WI38 (cell line): ENCODE measurements around the gene EPM2A.

Source experiments
- H3K4me3 ChIP-seq: 2 replicates; pipeline ENCODE4 v1.5.1; 2011; ENCODE audit warnings: low read depth, mild to moderate bottlenecking, control low read depth, low read length
- TF ChIP-seq, protein P1 (sequence below): IDR thresholded peaks from 2 replicates; pipeline ENCODE4 v1.5.1; 2012; ENCODE audit warnings: low read depth, mild to moderate bottlenecking, control low read depth, low read length

The EPM2A gene

GRCh38 chr6:145620088-145620487 is 115.2 kb downstream of the EPM2A start:
- TF ChIP-seq, protein P1, sequence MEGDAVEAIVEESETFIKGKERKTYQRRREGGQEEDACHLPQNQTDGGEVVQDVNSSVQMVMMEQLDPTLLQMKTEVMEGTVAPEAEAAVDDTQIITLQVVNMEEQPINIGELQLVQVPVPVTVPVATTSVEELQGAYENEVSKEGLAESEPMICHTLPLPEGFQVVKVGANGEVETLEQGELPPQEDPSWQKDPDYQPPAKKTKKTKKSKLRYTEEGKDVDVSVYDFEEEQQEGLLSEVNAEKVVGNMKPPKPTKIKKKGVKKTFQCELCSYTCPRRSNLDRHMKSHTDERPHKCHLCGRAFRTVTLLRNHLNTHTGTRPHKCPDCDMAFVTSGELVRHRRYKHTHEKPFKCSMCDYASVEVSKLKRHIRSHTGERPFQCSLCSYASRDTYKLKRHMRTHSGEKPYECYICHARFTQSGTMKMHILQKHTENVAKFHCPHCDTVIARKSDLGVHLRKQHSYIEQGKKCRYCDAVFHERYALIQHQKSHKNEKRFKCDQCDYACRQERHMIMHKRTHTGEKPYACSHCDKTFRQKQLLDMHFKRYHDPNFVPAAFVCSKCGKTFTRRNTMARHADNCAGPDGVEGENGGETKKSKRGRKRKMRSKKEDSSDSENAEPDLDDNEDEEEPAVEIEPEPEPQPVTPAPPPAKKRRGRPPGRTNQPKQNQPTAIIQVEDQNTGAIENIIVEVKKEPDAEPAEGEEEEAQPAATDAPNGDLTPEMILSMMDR, result no peak
- H3K4me3 ChIP-seq, result no peak overlapping the region

- TF ChIP-seq, protein P1, result no peak
- H3K4me3 ChIP-seq, result no peak overlapping the region
Measured at GRCh38 chr6:145609521-145609920, 125.8 kb downstream of the EPM2A start.

DNA sequence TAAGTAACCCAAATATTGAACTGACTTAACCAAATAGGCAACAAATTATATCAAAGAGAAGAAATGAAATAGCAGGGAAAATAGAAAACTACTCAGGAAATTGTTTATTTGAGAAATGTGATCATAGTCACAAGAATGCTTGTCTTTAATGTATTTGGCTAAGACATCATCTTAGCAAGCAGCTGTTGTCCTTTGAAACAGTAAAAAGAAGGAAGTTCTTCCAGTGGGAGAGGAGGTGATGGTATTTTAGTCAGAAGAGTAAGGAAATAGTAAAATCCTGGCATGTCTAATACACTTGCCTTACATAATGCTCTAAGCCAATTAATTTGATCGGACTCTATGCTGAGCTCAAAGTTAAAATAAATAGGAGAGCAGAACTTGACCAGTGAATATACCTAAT is 126.5 kb downstream of the EPM2A start:
- TF ChIP-seq, protein P1, result no peak

GRCh38 chr6:145603991-145604390 is 131.3 kb downstream of the EPM2A start:
- TF ChIP-seq, protein P1, result no peak
- no peak overlapping the region for H3K4me3 ChIP-seq

More for the DNA sequence above, 126.5 kb downstream of the EPM2A start:
- H3K4me3 ChIP-seq, result no peak overlapping the region

DNA sequence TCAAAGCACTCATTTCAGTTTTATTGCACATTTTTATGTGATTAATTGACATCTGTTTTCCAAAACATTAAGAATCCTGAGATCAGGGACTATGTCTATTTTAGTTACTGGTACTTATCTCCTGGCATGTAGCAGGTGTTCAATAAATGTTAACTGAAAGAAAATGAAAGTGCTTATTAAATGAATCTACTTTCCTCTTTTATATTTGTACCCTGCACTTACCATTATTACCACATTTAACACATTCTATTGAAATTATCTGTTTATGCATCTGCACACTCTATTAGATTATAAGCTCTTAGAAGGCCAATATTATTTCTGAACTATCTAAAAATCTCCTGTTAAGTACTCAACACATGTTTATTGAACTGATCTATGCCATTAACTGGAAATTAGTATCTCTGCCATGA is 131.9 kb downstream of the EPM2A start:
- TF ChIP-seq, protein P1, result no peak
- no peak overlapping the region for H3K4me3 ChIP-seq

- H3K4me3 ChIP-seq, result no peak overlapping the region
- TF ChIP-seq, protein P1, result no peak
Measured at GRCh38 chr6:145602726-145603326, 132.5 kb downstream of the EPM2A start.

- TF ChIP-seq, protein P1, result no peak
Measured at GRCh38 chr6:145601397-145601796, 133.9 kb downstream of the EPM2A start.

More at GRCh38 chr6:145601397-145601796, 133.9 kb downstream of the EPM2A start:
- H3K4me3 ChIP-seq, result no peak overlapping the region
